ENCODE measurements around the gene ZNF782. TPM values are rescaled to one million over a fixed set of nuclear protein-coding genes. Genes with fewer than 3 reads are reported as not detected.

Gene ZNF782
- total RNA-seq, 1 donor from 2014 or later = 5.0 TPM

GRCh38 chr9:96854651-96855273, 448 bp upstream of the ZNF782 start:
- no peaks in the 10 kb centered on the region for H3K9me3 Mint-ChIP-seq (ENCODE audit: unreplicated experiment)
- H3K4me3 Mint-ChIP-seq (ENCODE audit: unreplicated experiment) = peak overlapping the region; percentile 98
- TF ChIP-seq CTCF (IDR thresholded peaks at IDR 0.05) = no peak
- DNase-seq (ENCODE audit: extremely low spot score, unreplicated experiment) = no peak
- no peak overlapping the region for H3K27ac Mint-ChIP-seq (ENCODE audit: unreplicated experiment)
- peaks cover 26% of the 10 kb centered on the region for H3K4me1 Mint-ChIP-seq (ENCODE audit: unreplicated experiment)
- peaks cover 4% of the 10 kb centered on the region for H3K36me3 Mint-ChIP-seq (ENCODE audit: unreplicated experiment)
- peaks cover 4% of the 10 kb centered on the region for H3K27me3 Mint-ChIP-seq (ENCODE audit: unreplicated experiment)

- H3K9me3 Mint-ChIP-seq (ENCODE audit: unreplicated experiment) = peaks cover 18% of the 10 kb centered on the region
- peaks cover 4% of the 10 kb centered on the region for H3K27me3 Mint-ChIP-seq (ENCODE audit: unreplicated experiment)
- peaks cover 18% of the 10 kb centered on the region for H3K36me3 Mint-ChIP-seq (ENCODE audit: unreplicated experiment)
- peaks cover 24% of the 10 kb centered on the region for H3K4me1 Mint-ChIP-seq (ENCODE audit: unreplicated experiment)
- H3K27ac Mint-ChIP-seq (ENCODE audit: unreplicated experiment) = no peak overlapping the region
- DNase-seq (ENCODE audit: extremely low spot score, unreplicated experiment) = no peak
- peak overlapping the region; percentile 98 for H3K4me3 Mint-ChIP-seq (ENCODE audit: unreplicated experiment)
- TF ChIP-seq CTCF (IDR thresholded peaks at IDR 0.05) = no peak
Measured at GRCh38 chr9:96852676-96853075, 1.6 kb downstream of the ZNF782 start.

- no peak overlapping the region for H3K27ac Mint-ChIP-seq (ENCODE audit: unreplicated experiment)
- peaks cover 67% of the 10 kb centered on the region for H3K9me3 Mint-ChIP-seq (ENCODE audit: unreplicated experiment)
- H3K27me3 Mint-ChIP-seq (ENCODE audit: unreplicated experiment) = no peaks in the 10 kb centered on the region
- no peak for DNase-seq (ENCODE audit: extremely low spot score, unreplicated experiment)
- peaks cover 76% of the 10 kb centered on the region for H3K36me3 Mint-ChIP-seq (ENCODE audit: unreplicated experiment)
- no peak overlapping the region for H3K4me3 Mint-ChIP-seq (ENCODE audit: unreplicated experiment)
- TF ChIP-seq CTCF (IDR thresholded peaks at IDR 0.05) = no peak
- H3K4me1 Mint-ChIP-seq (ENCODE audit: unreplicated experiment) = no peaks in the 10 kb centered on the region
Measured at GRCh38 chr9:96844040-96844439, 10.3 kb downstream of the ZNF782 start.

- no peak overlapping the region for H3K27ac Mint-ChIP-seq (ENCODE audit: unreplicated experiment)
- no peak for DNase-seq (ENCODE audit: extremely low spot score, unreplicated experiment)
- peaks cover 51% of the 10 kb centered on the region for H3K9me3 Mint-ChIP-seq (ENCODE audit: unreplicated experiment)
Measured at GRCh38 chr9:96818533-96818932, 35.8 kb downstream of the ZNF782 start.

GRCh38 chr9:96817973-96818372, 36.3 kb downstream of the ZNF782 start:
- no peak overlapping the region for H3K27ac Mint-ChIP-seq (ENCODE audit: unreplicated experiment)
- no peaks in the 10 kb centered on the region for H3K27me3 Mint-ChIP-seq (ENCODE audit: unreplicated experiment)
- no peak for TF ChIP-seq CTCF (IDR thresholded peaks at IDR 0.05)
- no peak for DNase-seq (ENCODE audit: extremely low spot score, unreplicated experiment)
- H3K4me1 Mint-ChIP-seq (ENCODE audit: unreplicated experiment) = no peaks in the 10 kb centered on the region
- peaks cover 51% of the 10 kb centered on the region for H3K9me3 Mint-ChIP-seq (ENCODE audit: unreplicated experiment)
- no peak overlapping the region for H3K4me3 Mint-ChIP-seq (ENCODE audit: unreplicated experiment)
- H3K36me3 Mint-ChIP-seq (ENCODE audit: unreplicated experiment) = peaks cover 76% of the 10 kb centered on the region

More at GRCh38 chr9:96818533-96818932, 35.8 kb downstream of the ZNF782 start:
- TF ChIP-seq CTCF (IDR thresholded peaks at IDR 0.05) = no peak
- Mint-ChIP-seq H3K4me1 (ENCODE audit: unreplicated experiment) (no peaks in the 10 kb centered on the region), H3K27me3 (ENCODE audit: unreplicated experiment) (no peaks in the 10 kb centered on the region), H3K4me3 (ENCODE audit: unreplicated experiment) (no peak overlapping the region), H3K36me3 (ENCODE audit: unreplicated experiment) (peaks cover 77% of the 10 kb centered on the region)
